Fibroblast of lung (primary cell): ENCODE data around the gene STMP1. TPM values are rescaled to one million over a fixed set of nuclear protein-coding genes. Genes with fewer than 3 reads are reported as not detected.

ENCODE experiments used
- DNase-seq, 2 donors: peaks; one replicate each; pipeline versions ENCODE4 v3.0.0 to v3.0.0-alpha.2; 2010; ENCODE audit warnings: low read depth in 2 of 2
- H2AFZ ChIP-seq: 2 replicates; pipeline ENCODE4 v1.5.1; 2012; ENCODE audit warnings: low read length, control low read depth, inconsistent platforms
- H3K27ac ChIP-seq: 2 replicates; pipeline ENCODE4 v1.5.1; 2011; ENCODE audit warnings: low read length, control low read depth; ENCODE audit not compliant: insufficient read depth
- H3K27me3 ChIP-seq: 2 replicates; pipeline ENCODE4 v1.5.1; 2011; ENCODE audit warnings: mild to moderate bottlenecking, low read length; ENCODE audit not compliant: control insufficient read depth, insufficient read depth
- H3K36me3 ChIP-seq: 2 replicates; pipeline ENCODE4 v1.5.1; 2011; ENCODE audit warnings: low read length; ENCODE audit not compliant: control insufficient read depth, insufficient read depth
- H3K4me1 ChIP-seq: 2 replicates; pipeline ENCODE4 v1.5.1; 2011; ENCODE audit warnings: low read length; ENCODE audit not compliant: control insufficient read depth, insufficient read depth; ENCODE audit errors: extremely low read depth
- H3K4me2 ChIP-seq: 2 replicates; pipeline ENCODE4 v1.5.1; 2011; ENCODE audit warnings: low read length, control low read depth; ENCODE audit not compliant: insufficient read depth; ENCODE audit errors: extremely low read depth
- H3K4me3 ChIP-seq, 4 experiments: fragments of 200-600 bp in 1 of 4; sonication (generic) in 1 of 4; replicated peaks in 1 of 4; 2 replicates each; pipeline ENCODE4 v1.5.1; 2011 to 2016; ENCODE audit warnings: low read length in 4 of 4, low read depth in 3 of 4, mild to moderate bottlenecking in 3 of 4, control low read depth in 2 of 4, inconsistent platforms in 1 of 4, mixed read lengths in 1 of 4; ENCODE audit not compliant: insufficient read depth in 1 of 4; ENCODE audit errors: control extremely low read depth in 1 of 4
- H3K79me2 ChIP-seq: 2 replicates; pipeline ENCODE4 v1.5.1; 2012; ENCODE audit warnings: mild to moderate bottlenecking, low read length, inconsistent platforms; ENCODE audit not compliant: control insufficient read depth, insufficient read depth
- H3K9ac ChIP-seq: 2 replicates; pipeline ENCODE4 v1.5.1; 2011; ENCODE audit warnings: mild to moderate bottlenecking, low read length, control low read depth; ENCODE audit not compliant: insufficient read depth
- H3K9me3 ChIP-seq: 2 replicates; pipeline ENCODE4 v1.5.1; 2012; ENCODE audit warnings: low read depth, low read length; ENCODE audit not compliant: control insufficient read depth, insufficient read depth
- H4K20me1 ChIP-seq: 2 replicates; pipeline ENCODE4 v1.5.1; 2011; ENCODE audit warnings: low read length; ENCODE audit not compliant: control insufficient read depth, insufficient read depth; ENCODE audit errors: extremely low read depth
- EZH2 ChIP-seq: IDR thresholded peaks from 2 replicates; pipeline ENCODE4 v1.5.1; 2012; ENCODE audit warnings: low read length, control low read depth, mild to moderate bottlenecking; ENCODE audit errors: missing control alignments
- polyA plus RNA-seq, 2 donors: library from polyadenylated mRNA; depleted of rRNA in 1 of 2; stranded (reverse) in 1 of 2; unstranded in 1 of 2; fragments of >200 nt; gene quantifications; 2 replicates each; pipeline ENCODE4 v1.2.1, GENCODE V29; 2011 to 2012; ENCODE audit warnings: missing spikeins in 1 of 2
- total RNA-seq: library from RNA; depleted of rRNA; stranded (reverse); fragments of >200 nt; gene quantifications from 2 replicates; pipeline ENCODE4 v1.2.1, GENCODE V29; 2014
- TF ChIP-seq, protein P1 (sequence below), 2 donors: IDR thresholded peaks in 1 of 2; conservative IDR thresholded peaks in 1 of 2; 1 replicate in 1 of 2; 2 replicates in 1 of 2; pipeline ENCODE4 v1.5.1; 2011 to 2012; ENCODE audit warnings: low read length in 2 of 2, control low read depth in 1 of 2, inconsistent platforms in 1 of 2, low read depth in 1 of 2, mild to moderate bottlenecking in 1 of 2

STMP1 gene
- total and polyA plus RNA-seq, 2 donors (not counting 1 experiment from before 2014, with no cell fraction given): 16.7 to 50.6 TPM

- no peak overlapping the region for H3K9ac ChIP-seq
- no peak overlapping the region for H3K4me3 ChIP-seq
- H3K4me2 ChIP-seq: no peak overlapping the region
- no peaks in the 10 kb centered on the region for H4K20me1 ChIP-seq
- H3K4me1 ChIP-seq: no peaks in the 10 kb centered on the region
- H2AFZ ChIP-seq: no peak overlapping the region
- no peak for DNase-seq
- TF ChIP-seq, protein P1, sequence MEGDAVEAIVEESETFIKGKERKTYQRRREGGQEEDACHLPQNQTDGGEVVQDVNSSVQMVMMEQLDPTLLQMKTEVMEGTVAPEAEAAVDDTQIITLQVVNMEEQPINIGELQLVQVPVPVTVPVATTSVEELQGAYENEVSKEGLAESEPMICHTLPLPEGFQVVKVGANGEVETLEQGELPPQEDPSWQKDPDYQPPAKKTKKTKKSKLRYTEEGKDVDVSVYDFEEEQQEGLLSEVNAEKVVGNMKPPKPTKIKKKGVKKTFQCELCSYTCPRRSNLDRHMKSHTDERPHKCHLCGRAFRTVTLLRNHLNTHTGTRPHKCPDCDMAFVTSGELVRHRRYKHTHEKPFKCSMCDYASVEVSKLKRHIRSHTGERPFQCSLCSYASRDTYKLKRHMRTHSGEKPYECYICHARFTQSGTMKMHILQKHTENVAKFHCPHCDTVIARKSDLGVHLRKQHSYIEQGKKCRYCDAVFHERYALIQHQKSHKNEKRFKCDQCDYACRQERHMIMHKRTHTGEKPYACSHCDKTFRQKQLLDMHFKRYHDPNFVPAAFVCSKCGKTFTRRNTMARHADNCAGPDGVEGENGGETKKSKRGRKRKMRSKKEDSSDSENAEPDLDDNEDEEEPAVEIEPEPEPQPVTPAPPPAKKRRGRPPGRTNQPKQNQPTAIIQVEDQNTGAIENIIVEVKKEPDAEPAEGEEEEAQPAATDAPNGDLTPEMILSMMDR (conservative IDR thresholded peaks at IDR 0.05 in 1 of 2, IDR thresholded peaks at IDR 0.05 in 1 of 2; ENCODE audit: low read depth in 1 of 2, low read length in 2 of 2): no peak
- TF ChIP-seq EZH2: no peak
- no peaks in the 10 kb centered on the region for H3K36me3 ChIP-seq
- H3K79me2 ChIP-seq: peaks cover 2% of the 10 kb centered on the region
- no peak overlapping the region for H3K27ac ChIP-seq
- no peaks in the 10 kb centered on the region for H3K9me3 ChIP-seq
- H3K27me3 ChIP-seq: no peaks in the 10 kb centered on the region
Observed at GRCh38 chr7:135658564-135658963, 3.8 kb upstream of the STMP1 start.

- no peaks in the 10 kb centered on the region for H3K4me1 ChIP-seq
Observed at GRCh38 chr7:135659159-135659846, 3.0 kb upstream of the STMP1 start.

GRCh38 chr7:135661311-135662122 is 797 bp upstream of the STMP1 start:
- Histone ChIP-seq H3K4me1 (no peaks in the 10 kb centered on the region), H3K27ac (peak overlapping the region; percentile 98), H3K4me2 (peak overlapping the region; percentile 62), H3K9ac (peak overlapping the region; percentile 45), H3K27me3 (no peaks in the 10 kb centered on the region), H3K4me3 (peak overlapping the region; percentile 32 to 95 (median 70)), H3K79me2 (peaks cover 29% of the 10 kb centered on the region), H4K20me1 (no peaks in the 10 kb centered on the region), H3K9me3 (no peaks in the 10 kb centered on the region), H2AFZ (peak overlapping the region; percentile 89), H3K36me3 (no peaks in the 10 kb centered on the region)
- DNase-seq: no peak
- TF ChIP-seq EZH2: no peak
- TF ChIP-seq, protein P1 (conservative IDR thresholded peaks at IDR 0.05 in 1 of 2, IDR thresholded peaks at IDR 0.05 in 1 of 2; ENCODE audit: low read depth in 1 of 2, low read length in 2 of 2): no peak

More at GRCh38 chr7:135659159-135659846, 3.0 kb upstream of the STMP1 start:
- Histone ChIP-seq H3K27me3 (no peaks in the 10 kb centered on the region), H3K36me3 (no peaks in the 10 kb centered on the region), H3K27ac (no peak overlapping the region), H2AFZ (no peak overlapping the region), H3K9ac (no peak overlapping the region), H3K4me3 (no peak overlapping the region), H3K9me3 (no peaks in the 10 kb centered on the region), H4K20me1 (no peaks in the 10 kb centered on the region), H3K79me2 (peaks cover 7% of the 10 kb centered on the region), H3K4me2 (no peak overlapping the region)
- DNase-seq: peak in 1 of 2 donors; percentile 29
- TF ChIP-seq, protein P1 (conservative IDR thresholded peaks at IDR 0.05 in 1 of 2, IDR thresholded peaks at IDR 0.05 in 1 of 2; ENCODE audit: low read depth in 1 of 2, low read length in 2 of 2): no peak
- TF ChIP-seq EZH2: no peak
